RKO (cell line): ENCODE data around the gene ATP8B4.
"Not testable (repeated sequence)": the region's sequence is repeated elsewhere in the genome, so short reads cannot be mapped to it uniquely, and the experiment has no call there.

Experiments
- DNase-seq: peaks from one replicate; pipeline ENCODE4 v3.0.0-alpha.2; 2016; ENCODE audit warnings: low spot score

The ATP8B4 gene

GRCh38 chr15:50140983-50141382, 21.9 kb upstream of the ATP8B4 start:
- no peak for DNase-seq

- no peak for DNase-seq
Measured at GRCh38 chr15:50140098-50140497, 21.1 kb upstream of the ATP8B4 start.

GRCh38 chr15:50138391-50138790, 19.4 kb upstream of the ATP8B4 start:
- no peak for DNase-seq

GRCh38 chr15:50137893-50138292, 18.9 kb upstream of the ATP8B4 start:
- no peak for DNase-seq

- DNase-seq: peak; percentile 95
Measured at GRCh38 chr15:50137330-50137761, 18.3 kb upstream of the ATP8B4 start.

GRCh38 chr15:50135031-50135551, 16.1 kb upstream of the ATP8B4 start:
- peak; percentile 37 for DNase-seq

GRCh38 chr15:50134524-50135024, 15.5 kb upstream of the ATP8B4 start:
- DNase-seq: peak; percentile 78

- not testable (repeated sequence) for DNase-seq
Measured at GRCh38 chr15:50132251-50132984, 13.4 kb upstream of the ATP8B4 start.

- DNase-seq: no peak
Measured at GRCh38 chr15:50131617-50132016, 12.6 kb upstream of the ATP8B4 start.

GRCh38 chr15:50128266-50128665, 9.2 kb upstream of the ATP8B4 start:
- no peak for DNase-seq

- DNase-seq: no peak
Measured at GRCh38 chr15:50127255-50127777, 8.3 kb upstream of the ATP8B4 start.

GRCh38 chr15:50126072-50126471, 7.0 kb upstream of the ATP8B4 start:
- DNase-seq: no peak

GRCh38 chr15:50124631-50125030, 5.6 kb upstream of the ATP8B4 start:
- DNase-seq: no peak

GRCh38 chr15:50123861-50124557, 5.0 kb upstream of the ATP8B4 start:
- no peak for DNase-seq

GRCh38 chr15:50120729-50121128, 1.7 kb upstream of the ATP8B4 start:
- DNase-seq: no peak

- no peak for DNase-seq
Measured at GRCh38 chr15:50117431-50118027, 1.5 kb downstream of the ATP8B4 start.

GRCh38 chr15:50116477-50116876, 2.6 kb downstream of the ATP8B4 start:
- peak; percentile 35 for DNase-seq

- DNase-seq: no peak
Measured at GRCh38 chr15:50113992-50114780, 4.8 kb downstream of the ATP8B4 start.

GRCh38 chr15:50113187-50113505, 5.9 kb downstream of the ATP8B4 start:
- no peak for DNase-seq

GRCh38 chr15:50112488-50113186, 6.4 kb downstream of the ATP8B4 start:
- DNase-seq: no peak

- DNase-seq: no peak
Measured at GRCh38 chr15:50110285-50110684, 8.7 kb downstream of the ATP8B4 start.
